Bronchial epithelial cell (primary cell): Measurements from ENCODE around the gene ZNF630. TPM values are rescaled to one million over a fixed set of nuclear protein-coding genes. Genes with fewer than 3 reads are reported as not detected.
"Not testable (repeated sequence)": the region's sequence is repeated elsewhere in the genome, so short reads cannot be mapped to it uniquely, and the experiment has no call there.

Experiments
- DNase-seq: peaks from one replicate; pipeline ENCODE4 v3.0.0-alpha.2; 2010; ENCODE audit warnings: low read depth
- FAIRE-seq: peaks from 2 replicates; lab custom pipeline; 2011; peaks lifted over from hg19 to GRCh38; lab: Jason Lieb, UNC
- H3K27me3 ChIP-seq: 2 replicates; pipeline ENCODE4 v1.5.1; 2011; ENCODE audit warnings: low read length; ENCODE audit not compliant: control insufficient read depth, insufficient read depth
- H3K36me3 ChIP-seq: 2 replicates; pipeline ENCODE4 v1.5.1; 2011; ENCODE audit warnings: low read length; ENCODE audit not compliant: control insufficient read depth, insufficient read depth
- H3K4me3 ChIP-seq: 2 replicates; pipeline ENCODE4 v1.5.1; 2011; ENCODE audit warnings: mild to moderate bottlenecking, low read depth, low read length, control low read depth
- total RNA-seq: library from RNA; depleted of rRNA; stranded (reverse); fragments of >200 nt; gene quantifications from 2 replicates; pipeline ENCODE4 v1.2.1, GENCODE V29; 2014
- TF ChIP-seq, protein P1 (sequence below): IDR thresholded peaks from 2 replicates; pipeline ENCODE4 v1.5.1; 2011; ENCODE audit warnings: mild to moderate bottlenecking, moderate library complexity, low read length, control low read depth, inconsistent platforms; ENCODE audit not compliant: insufficient read depth, severe bottlenecking

Gene ZNF630
- 1.8 and 2.0 TPM in 2 replicates for total RNA-seq

DNA sequence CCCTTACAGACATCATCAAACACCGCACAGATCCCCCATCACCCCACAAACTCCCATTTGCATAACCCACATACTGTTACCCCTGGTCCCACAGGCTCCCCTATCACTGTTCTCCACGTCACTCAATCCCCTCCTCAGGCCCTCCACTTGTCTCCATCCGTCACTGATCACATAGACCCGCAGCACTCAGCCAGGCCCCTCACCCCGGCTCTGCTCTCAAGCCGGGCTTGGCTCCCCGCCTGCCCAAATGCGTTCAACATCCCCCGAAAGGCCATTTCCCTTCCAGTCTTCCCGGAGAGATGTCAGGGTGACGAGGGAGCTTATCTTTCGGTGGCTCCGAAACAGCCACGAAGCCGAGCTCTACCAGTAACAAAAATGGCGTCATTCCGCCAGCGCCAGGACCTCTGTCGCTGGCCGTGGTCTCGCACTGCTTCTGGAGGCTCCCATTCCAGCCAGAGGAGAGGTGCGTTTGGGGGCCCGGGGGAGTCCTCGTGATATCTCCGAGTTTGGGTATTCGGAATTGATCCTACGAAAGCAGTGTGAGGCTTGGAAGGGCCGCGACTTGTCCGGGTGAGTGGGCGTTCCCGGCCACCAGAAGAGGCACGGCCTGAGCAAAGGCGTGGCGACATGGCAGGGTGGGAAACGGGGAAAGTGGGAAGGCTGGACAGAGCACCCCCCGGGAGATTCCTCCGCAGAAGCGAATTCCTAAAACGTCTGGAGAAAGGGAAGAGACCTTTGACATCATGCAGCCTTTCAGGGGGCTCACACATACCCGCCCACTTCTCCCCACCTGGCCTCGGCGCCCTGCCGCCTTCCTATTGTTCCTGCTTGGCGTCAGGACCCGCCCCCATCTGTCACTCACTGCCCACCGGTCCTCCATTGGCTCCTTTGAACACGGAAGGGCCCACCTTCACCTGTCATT lies at the start of gene ZNF630:
ZNF630 (minus strand) TSS at position 577 of the 922 bp plus-strand sequence. CDS start 4,754 bp downstream, outside the sequence.
- no peaks in the 10 kb centered on the region for H3K36me3 ChIP-seq
- no peak for FAIRE-seq
- peak; percentile 70 for DNase-seq
- TF ChIP-seq, protein P1, sequence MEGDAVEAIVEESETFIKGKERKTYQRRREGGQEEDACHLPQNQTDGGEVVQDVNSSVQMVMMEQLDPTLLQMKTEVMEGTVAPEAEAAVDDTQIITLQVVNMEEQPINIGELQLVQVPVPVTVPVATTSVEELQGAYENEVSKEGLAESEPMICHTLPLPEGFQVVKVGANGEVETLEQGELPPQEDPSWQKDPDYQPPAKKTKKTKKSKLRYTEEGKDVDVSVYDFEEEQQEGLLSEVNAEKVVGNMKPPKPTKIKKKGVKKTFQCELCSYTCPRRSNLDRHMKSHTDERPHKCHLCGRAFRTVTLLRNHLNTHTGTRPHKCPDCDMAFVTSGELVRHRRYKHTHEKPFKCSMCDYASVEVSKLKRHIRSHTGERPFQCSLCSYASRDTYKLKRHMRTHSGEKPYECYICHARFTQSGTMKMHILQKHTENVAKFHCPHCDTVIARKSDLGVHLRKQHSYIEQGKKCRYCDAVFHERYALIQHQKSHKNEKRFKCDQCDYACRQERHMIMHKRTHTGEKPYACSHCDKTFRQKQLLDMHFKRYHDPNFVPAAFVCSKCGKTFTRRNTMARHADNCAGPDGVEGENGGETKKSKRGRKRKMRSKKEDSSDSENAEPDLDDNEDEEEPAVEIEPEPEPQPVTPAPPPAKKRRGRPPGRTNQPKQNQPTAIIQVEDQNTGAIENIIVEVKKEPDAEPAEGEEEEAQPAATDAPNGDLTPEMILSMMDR = no peak
- H3K4me3 ChIP-seq = peak within 1 kb of the TSS; percentile 64
- H3K27me3 ChIP-seq = no peaks in the 10 kb centered on the region

DNA sequence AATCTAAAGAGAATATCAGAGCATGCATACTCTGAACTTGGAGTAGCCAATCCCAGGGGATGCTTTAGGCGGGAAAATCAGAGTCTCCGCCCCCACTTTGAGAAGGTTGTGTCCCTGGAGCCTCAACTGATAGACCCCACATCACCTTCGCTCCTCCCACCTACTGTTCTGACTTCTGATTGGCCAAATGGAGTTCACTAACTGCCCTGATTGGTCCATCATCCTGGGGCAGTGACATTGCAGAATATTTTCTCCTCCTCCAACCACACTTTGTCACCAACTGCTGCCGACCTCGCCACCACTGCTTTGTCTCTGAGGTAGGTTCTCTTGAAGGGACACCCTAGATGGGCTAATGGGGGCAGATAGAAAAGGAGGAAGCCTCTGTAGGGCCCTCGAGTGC lies 36.3 kb upstream of the ZNF630 start:
- FAIRE-seq (no peak), DNase-seq (no peak)
- Histone ChIP-seq H3K36me3 (no peaks in the 10 kb centered on the region), H3K4me3 (no peak overlapping the region), H3K27me3 (no peaks in the 10 kb centered on the region)
- TF ChIP-seq, protein P1 = no peak

DNA sequence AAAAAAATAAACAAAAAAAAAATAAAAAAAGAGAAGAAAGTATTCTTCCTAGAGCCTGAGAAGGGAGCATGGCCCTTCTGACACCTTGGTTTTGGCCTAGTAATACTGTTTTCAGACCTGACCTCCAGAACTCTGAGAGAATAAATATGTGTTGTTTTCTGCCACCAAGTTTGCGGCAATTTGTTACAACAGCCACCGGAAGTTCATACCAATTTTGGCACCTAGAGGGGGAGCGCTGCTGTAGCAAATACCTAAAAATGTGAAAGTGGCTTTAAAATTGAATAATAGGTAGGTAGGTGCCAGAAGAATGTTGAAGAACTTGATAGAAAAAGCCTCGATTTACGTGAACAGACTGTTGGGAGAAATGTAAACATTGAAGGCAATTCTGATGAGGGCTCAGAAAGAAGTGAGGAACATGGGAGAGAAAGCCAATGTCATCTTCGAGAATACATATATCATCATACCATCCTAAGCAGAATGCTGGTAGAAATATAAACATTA lies 31.5 kb upstream of the ZNF630 start:
- TF ChIP-seq, protein P1 = no peak
- FAIRE-seq (no peak), DNase-seq (no peak)
- H3K36me3 ChIP-seq = no peaks in the 10 kb centered on the region
- no peak overlapping the region for H3K4me3 ChIP-seq
- H3K27me3 ChIP-seq = no peaks in the 10 kb centered on the region

DNA sequence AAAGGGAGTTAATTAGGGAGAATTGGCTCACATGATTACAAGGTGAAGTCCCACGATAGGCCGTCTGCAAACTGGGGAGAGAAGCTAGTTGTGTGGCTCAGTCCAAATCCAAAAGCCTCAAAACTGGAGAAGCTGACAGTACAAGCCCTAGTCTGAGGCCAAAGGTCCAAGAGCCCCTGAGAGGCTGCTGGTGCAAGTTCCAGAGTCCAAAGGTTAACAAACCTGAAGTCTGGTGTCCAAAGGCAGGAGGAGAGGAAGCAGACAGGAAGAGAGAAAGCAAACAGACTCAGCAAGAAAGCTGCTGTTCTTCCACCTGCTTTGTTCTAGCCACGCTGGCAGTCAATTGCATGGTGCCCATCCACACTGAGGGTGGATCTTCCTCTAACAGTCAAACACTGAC lies 30.0 kb upstream of the ZNF630 start:
- DNase-seq (no peak), FAIRE-seq (no peak)
- H3K4me3 ChIP-seq = no peak overlapping the region
- H3K36me3 ChIP-seq = no peaks in the 10 kb centered on the region
- H3K27me3 ChIP-seq = no peaks in the 10 kb centered on the region
- TF ChIP-seq, protein P1 = no peak

- H3K36me3 ChIP-seq, FAIRE-seq, DNase-seq, H3K4me3 ChIP-seq, H3K27me3 ChIP-seq: not testable (repeated sequence)
Measured at GRCh38 chrX:48092558-48092957, 21.1 kb upstream of the ZNF630 start.

DNA sequence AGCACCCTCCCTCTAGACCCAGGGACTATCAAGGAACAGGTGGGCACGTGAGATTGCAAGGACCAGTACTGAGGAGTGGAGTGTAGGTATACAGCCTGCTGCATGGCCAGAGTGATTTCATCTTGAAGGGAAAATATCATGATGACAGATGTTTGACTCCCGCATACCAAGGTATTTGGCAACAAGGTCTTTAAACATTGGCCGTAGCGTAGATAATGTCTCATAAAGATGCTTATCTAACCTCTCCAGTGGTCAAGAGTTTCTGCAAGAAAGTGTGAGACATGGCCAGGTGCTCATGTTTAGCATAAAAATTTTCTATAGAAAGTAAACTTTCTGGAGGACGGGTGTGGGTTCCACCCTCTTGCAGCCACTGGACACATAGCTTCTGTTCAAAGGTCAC lies 18.7 kb upstream of the ZNF630 start:
- TF ChIP-seq, protein P1 = no peak
- Histone ChIP-seq H3K4me3 (no peak overlapping the region), H3K27me3 (no peaks in the 10 kb centered on the region), H3K36me3 (no peaks in the 10 kb centered on the region)
- DNase-seq (peak; percentile 44), FAIRE-seq (no peak)
